Measurements from ENCODE around the gene TBC1D8.

The TBC1D8 gene

DNA sequence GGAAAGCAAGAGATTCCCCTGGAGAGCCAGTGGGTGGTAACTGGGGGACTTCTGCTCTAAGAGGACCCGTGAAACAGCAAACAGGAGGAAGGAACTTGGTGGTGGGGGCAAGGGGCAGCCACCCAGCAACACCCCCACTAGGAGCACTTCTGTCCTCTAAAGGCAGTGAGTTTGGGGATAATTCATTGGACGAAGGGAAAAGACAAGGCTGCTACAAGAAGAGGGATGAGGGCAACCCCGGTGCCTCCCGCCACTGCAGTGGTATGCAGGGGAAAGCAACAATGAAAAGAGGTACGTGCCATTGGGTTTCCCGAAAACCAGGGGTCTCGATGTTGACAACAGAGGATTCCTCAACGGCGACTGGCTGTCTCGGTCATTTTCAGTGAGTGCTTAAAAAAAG is 140.0 kb downstream of the TBC1D8 start:
- no peak for TF ChIP-seq ZFP30 (CRISPR knock-in tag; IDR thresholded peaks at IDR 0.05)
- TF ChIP-seq TCF4 (CRISPR knock-in tag; IDR thresholded peaks at IDR 0.05; ENCODE audit: borderline replicate concordance): no peak
- no peak for TF ChIP-seq ARNTL (CRISPR knock-in tag; IDR thresholded peaks at IDR 0.05; ENCODE audit: borderline replicate concordance, low read depth)
- TF ChIP-seq, protein P1, sequence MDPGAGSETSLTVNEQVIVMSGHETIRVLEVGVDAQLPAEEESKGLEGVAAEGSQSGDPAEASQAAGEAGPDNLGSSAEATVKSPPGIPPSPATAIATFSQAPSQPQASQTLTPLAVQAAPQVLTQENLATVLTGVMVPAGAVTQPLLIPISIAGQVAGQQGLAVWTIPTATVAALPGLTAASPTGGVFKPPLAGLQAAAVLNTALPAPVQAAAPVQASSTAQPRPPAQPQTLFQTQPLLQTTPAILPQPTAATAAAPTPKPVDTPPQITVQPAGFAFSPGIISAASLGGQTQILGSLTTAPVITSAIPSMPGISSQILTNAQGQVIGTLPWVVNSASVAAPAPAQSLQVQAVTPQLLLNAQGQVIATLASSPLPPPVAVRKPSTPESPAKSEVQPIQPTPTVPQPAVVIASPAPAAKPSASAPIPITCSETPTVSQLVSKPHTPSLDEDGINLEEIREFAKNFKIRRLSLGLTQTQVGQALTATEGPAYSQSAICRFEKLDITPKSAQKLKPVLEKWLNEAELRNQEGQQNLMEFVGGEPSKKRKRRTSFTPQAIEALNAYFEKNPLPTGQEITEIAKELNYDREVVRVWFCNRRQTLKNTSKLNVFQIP (CRISPR knock-in tag; IDR thresholded peaks at IDR 0.05; ENCODE audit: borderline replicate concordance, low read depth): no peak
- no peak for TF ChIP-seq OSR1 (CRISPR knock-in tag; IDR thresholded peaks at IDR 0.05)
- TF ChIP-seq ZNF70 (CRISPR knock-in tag; IDR thresholded peaks at IDR 0.05): no peak
- no peak for TF ChIP-seq TOX (CRISPR knock-in tag; IDR thresholded peaks at IDR 0.05; ENCODE audit: borderline replicate concordance)
- no peak for TF ChIP-seq ISL1 (CRISPR knock-in tag; IDR thresholded peaks at IDR 0.05)
- TF ChIP-seq PATZ1 (CRISPR knock-in tag; IDR thresholded peaks at IDR 0.05; ENCODE audit: borderline replicate concordance): no peak
- no peak for TF ChIP-seq BACH2 (CRISPR knock-in tag; IDR thresholded peaks at IDR 0.05; ENCODE audit: borderline replicate concordance)
- TF ChIP-seq, protein P2, sequence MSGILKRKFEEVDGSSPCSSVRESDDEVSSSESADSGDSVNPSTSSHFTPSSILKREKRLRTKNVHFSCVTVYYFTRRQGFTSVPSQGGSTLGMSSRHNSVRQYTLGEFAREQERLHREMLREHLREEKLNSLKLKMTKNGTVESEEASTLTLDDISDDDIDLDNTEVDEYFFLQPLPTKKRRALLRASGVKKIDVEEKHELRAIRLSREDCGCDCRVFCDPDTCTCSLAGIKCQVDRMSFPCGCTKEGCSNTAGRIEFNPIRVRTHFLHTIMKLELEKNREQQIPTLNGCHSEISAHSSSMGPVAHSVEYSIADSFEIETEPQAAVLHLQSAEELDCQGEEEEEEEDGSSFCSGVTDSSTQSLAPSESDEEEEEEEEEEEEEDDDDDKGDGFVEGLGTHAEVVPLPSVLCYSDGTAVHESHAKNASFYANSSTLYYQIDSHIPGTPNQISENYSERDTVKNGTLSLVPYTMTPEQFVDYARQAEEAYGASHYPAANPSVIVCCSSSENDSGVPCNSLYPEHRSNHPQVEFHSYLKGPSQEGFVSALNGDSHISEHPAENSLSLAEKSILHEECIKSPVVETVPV (CRISPR knock-in tag; IDR thresholded peaks at IDR 0.05): no peak
- no peak for TF ChIP-seq RARB (CRISPR knock-in tag; IDR thresholded peaks at IDR 0.05)
- TF ChIP-seq ZNF8 (CRISPR knock-in tag; IDR thresholded peaks at IDR 0.05): no peak
- TF ChIP-seq CREB5 (CRISPR knock-in tag; IDR thresholded peaks at IDR 0.05; ENCODE audit: low read depth): no peak
- ATAC-seq: no peak

DNA sequence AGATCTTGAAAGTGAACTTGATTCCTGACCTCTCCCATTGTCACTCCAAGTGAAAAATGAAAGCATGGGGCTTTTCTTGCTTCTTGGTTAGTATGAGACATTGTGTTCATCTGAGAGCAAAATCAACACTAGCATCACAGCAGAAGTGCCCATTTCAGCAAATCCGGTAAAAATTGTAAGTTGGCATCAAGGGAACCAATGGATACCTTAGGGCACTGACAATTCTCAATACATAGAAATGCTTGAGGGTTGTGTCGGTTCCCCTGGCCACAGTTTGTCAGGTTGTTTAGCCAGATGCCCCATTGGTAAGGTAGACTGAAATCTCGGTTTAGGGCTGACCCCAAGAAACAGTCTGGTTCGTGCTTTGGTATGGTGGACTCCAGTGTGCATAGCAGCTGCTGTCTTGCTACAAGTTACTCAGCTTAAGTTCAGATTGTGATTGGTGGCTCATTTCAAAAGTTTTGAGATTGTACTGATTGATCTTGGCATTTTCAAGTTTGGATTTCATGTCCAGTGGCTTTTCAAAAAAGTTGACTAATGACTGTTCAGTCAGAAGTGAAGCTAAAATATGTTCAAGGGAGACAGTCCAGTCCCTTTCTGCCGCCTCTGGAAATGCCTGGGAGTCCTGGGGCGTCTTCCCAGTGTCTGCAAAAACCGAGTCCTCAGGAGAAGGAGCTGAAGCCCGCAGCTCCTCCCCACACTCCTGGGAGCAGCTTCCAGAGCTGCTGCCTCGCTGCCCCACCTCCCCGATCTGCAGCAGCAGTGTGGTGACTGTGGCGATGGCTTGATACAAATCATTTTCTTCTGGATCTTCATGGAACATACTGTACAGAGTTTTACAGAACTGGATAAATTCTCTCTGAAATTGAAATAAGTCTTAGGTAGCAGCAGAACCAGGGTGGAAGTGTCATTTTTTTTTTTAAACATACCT is 143.5 kb downstream of the TBC1D8 start:
- peak; percentile 6; the same call in 1 of the 3 replicates for ATAC-seq
- TF ChIP-seq PATZ1 (CRISPR knock-in tag; IDR thresholded peaks at IDR 0.05; ENCODE audit: borderline replicate concordance) (peak; percentile 34; the same call in 1 of the 2 replicates), GLIS3 (CRISPR knock-in tag; IDR thresholded peaks at IDR 0.05) (0 out of 2 replicates have a peak, but pooled peaks have one; percentile 2), TCF4 (CRISPR knock-in tag; IDR thresholded peaks at IDR 0.05; ENCODE audit: borderline replicate concordance) (no peak)

DNA sequence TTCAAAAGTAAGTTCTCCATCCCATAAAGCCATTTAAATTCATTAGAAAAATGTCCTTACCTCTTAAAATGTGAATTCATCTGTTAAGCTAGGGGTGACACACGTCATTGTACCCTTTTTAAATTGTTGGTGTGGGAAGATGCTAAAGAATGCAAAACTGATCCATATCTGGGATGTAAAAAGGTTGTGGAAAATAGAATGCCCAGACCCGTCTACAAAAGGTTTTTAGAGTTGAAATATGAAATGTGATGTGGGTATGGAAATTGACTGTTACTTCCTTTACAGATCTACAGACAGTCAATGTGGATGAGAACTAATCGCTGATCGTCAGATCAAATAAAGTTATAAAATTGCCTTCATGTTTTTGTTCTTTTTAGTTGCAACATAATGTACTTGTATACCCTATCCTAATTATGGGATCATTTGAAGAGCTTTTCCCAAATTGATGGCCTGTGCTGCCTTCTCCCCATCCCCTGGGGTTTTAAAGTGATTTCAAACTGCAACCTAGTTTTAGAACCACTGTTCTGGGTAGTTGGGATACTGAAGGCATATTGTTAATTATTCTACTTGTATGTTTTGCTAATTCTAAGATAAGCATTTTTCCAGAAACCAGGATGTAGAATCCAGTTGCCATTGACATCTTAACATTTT is 145.0 kb downstream of the TBC1D8 start:
- ATAC-seq: no peak
- TF ChIP-seq ZFP3 (CRISPR knock-in tag; IDR thresholded peaks at IDR 0.05) (no peak), ZNF70 (CRISPR knock-in tag; IDR thresholded peaks at IDR 0.05) (no peak), ZNF565 (CRISPR knock-in tag; conservative IDR thresholded peaks at IDR 0.05; ENCODE audit: low read depth) (no peak), ARNTL (CRISPR knock-in tag; IDR thresholded peaks at IDR 0.05; ENCODE audit: borderline replicate concordance, low read depth) (no peak), PPARA (CRISPR knock-in tag; IDR thresholded peaks at IDR 0.05; ENCODE audit: borderline replicate concordance) (no peak), ZFP30 (CRISPR knock-in tag; IDR thresholded peaks at IDR 0.05) (no peak), OSR1 (CRISPR knock-in tag; IDR thresholded peaks at IDR 0.05) (no peak), ZC3H10 (CRISPR knock-in tag; IDR thresholded peaks at IDR 0.05) (no peak), GLIS3 (CRISPR knock-in tag; IDR thresholded peaks at IDR 0.05) (no peak), SNAI2 (CRISPR knock-in tag; IDR thresholded peaks at IDR 0.05) (no peak), RARB (CRISPR knock-in tag; IDR thresholded peaks at IDR 0.05) (no peak)

Data from SK-N-SH treated with all-trans-retinoic acid at 6 μM for 48 hours (cell line).